ENCODE data around the gene AK1. TPM values are rescaled to one million over a fixed set of nuclear protein-coding genes. Genes with fewer than 3 reads are reported as not detected.

AK1 gene
- total and polyA plus RNA-seq, 2 of the 13 experiments (the other 11 are each of a cell fraction or from before 2014, with no cell fraction given): 19.1 to 32.8 TPM

DNA sequence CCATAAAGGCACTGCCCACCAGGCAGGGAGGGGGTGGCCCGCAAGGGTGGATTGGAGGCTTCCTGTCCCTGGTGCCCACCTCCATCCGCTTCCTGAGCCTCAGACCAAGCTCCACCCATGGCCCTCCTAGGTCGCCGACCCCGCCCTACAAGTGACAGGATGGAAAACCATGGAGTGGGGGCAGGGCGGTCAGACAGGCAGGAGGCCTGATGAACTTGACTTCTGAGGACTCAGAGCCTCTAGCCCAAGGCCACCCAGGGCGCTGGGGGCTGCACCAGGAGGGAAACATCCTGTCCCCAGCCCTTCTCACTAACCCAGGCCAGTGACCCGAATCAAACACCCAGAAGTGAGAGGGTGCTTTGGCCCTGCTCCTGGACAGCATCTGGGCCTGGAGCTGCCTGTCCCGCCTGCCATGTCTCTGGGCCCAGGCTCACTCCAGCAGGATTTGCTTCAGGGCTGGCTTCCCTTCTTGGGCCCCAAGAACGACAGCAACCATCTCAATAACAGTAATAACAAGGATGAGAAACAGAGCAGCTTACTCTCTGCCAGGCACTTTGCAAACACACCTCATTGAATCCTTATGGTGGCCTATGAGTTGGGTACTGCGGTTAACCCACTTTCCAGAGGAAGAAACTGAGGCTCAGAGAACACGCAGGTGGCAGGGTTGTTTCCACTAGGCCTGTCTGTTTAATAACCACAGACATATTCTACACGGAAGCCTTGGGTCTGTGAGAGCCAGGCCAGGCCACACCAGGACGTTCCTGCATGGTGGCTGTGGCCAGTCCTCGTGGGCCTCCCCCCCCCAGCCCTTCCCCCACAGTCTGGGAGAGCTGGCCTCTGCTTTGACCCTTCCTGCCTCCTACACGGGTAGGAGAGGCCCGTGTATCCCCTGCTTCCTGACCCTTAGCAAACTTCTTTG lies 26.3 kb upstream of the AK1 start (continued):
- TF ChIP-seq AHDC1 (CRISPR knock-in tag; IDR thresholded peaks at IDR 0.05; ENCODE audit: borderline replicate concordance): no peak
- TF ChIP-seq ZFP82 (CRISPR knock-in tag; IDR thresholded peaks at IDR 0.05; ENCODE audit: borderline replicate concordance): no peak
- peak; percentile 84 for TF ChIP-seq SALL2 (CRISPR knock-in tag; IDR thresholded peaks at IDR 0.05)
- peak; percentile 42; the same call in 1 of the 2 replicates for TF ChIP-seq PBX2 (CRISPR knock-in tag; IDR thresholded peaks at IDR 0.05)
- no peak for TF ChIP-seq ZNF616 (CRISPR knock-in tag; IDR thresholded peaks at IDR 0.05; ENCODE audit: low read depth)
- TF ChIP-seq ZFP36L1 (CRISPR knock-in tag; IDR thresholded peaks at IDR 0.05): peak; percentile 79; the same call in 1 of the 2 replicates
- TF ChIP-seq DNMT3B (CRISPR knock-in tag; conservative IDR thresholded peaks at IDR 0.05): 0 out of 2 replicates have a peak, but pooled peaks have one; percentile 11
- TF ChIP-seq ARID4A (CRISPR knock-in tag; IDR thresholded peaks at IDR 0.05; ENCODE audit: borderline replicate concordance): peak; percentile 86; the same call in 1 of the 2 replicates
- no peak for TF ChIP-seq ZBTB1 (CRISPR knock-in tag; IDR thresholded peaks at IDR 0.05; ENCODE audit: borderline replicate concordance)
- no peak for TF ChIP-seq MTERF4 (CRISPR knock-in tag; IDR thresholded peaks at IDR 0.05)
- TF ChIP-seq, protein P1, sequence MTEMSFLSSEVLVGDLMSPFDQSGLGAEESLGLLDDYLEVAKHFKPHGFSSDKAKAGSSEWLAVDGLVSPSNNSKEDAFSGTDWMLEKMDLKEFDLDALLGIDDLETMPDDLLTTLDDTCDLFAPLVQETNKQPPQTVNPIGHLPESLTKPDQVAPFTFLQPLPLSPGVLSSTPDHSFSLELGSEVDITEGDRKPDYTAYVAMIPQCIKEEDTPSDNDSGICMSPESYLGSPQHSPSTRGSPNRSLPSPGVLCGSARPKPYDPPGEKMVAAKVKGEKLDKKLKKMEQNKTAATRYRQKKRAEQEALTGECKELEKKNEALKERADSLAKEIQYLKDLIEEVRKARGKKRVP (CRISPR knock-in tag; IDR thresholded peaks at IDR 0.05): no peak

Measured in HepG2 (cell line).